Colonic mucosa (tissue), 4 donors: ENCODE results near the gene MAP4K1. TPM values are rescaled to one million over a fixed set of nuclear protein-coding genes. Genes with fewer than 3 reads are reported as not detected.
"Not testable (repeated sequence)": the region's sequence is repeated elsewhere in the genome, so short reads cannot be mapped to it uniquely, and the experiment has no call there.

Experiments used
- DNase-seq: peaks from one replicate; pipeline ENCODE4 v3.0.0-alpha.2; 2020
- H3K27ac ChIP-seq: fragments of 200-600 bp; one replicate; pipeline ENCODE4 v1.8.0; 2021
- H3K27me3 ChIP-seq: fragments of 200-600 bp; one replicate; pipeline ENCODE4 v1.8.0; 2021
- H3K36me3 ChIP-seq: fragments of 200-600 bp; one replicate; pipeline ENCODE4 v1.8.0; 2021
- H3K4me1 ChIP-seq: fragments of 200-600 bp; one replicate; pipeline ENCODE4 v1.8.0; 2021; ENCODE audit warnings: mild to moderate bottlenecking
- H3K4me3 ChIP-seq: fragments of 200-600 bp; one replicate; pipeline ENCODE4 v1.8.0; 2021
- H3K9ac ChIP-seq, 2 donors: one replicate each; pipeline ENCODE4 v1.7.0; 2013; ENCODE audit warnings: control low read depth in 2 of 2, low read depth in 2 of 2, low read length in 2 of 2
- H3K9me3 ChIP-seq: fragments of 200-600 bp; one replicate; pipeline ENCODE4 v1.8.0; 2021
- intact Hi-C: fragments of 100-400 bp; cut with DNase I; formaldehyde crosslinking; loops from one replicate; pipeline ENCODE4 v1.14.1; 2022
- total RNA-seq, 2 donors: library from RNA; stranded (reverse); fragmentation: NEBNext Ultra II Directional in 1 of 2; extraction: Animal tissue kit (Norgen Biotek cat#: 25700) in 1 of 2; gene quantifications; one replicate each; pipeline ENCODE4 v1.2.1, GENCODE V29; 2021
- TF ChIP-seq, protein P1 (sequence below): fragments of 200-600 bp; IDR thresholded peaks from one replicate; pipeline ENCODE4 v1.8.0; 2022; ENCODE audit warnings: antibody characterized with exemption, mild to moderate bottlenecking
- donor health status: healthy.
- donor health status: DM: no; HTN: no; CAD: no.
- donor health status: DM: no; HTN: no; CAD: no.

Gene MAP4K1
- total RNA-seq, 2 donors from 2014 or later = 2.6 to 4.9 TPM

GRCh38 chr19:38635483-38636399 lies 18.0 kb upstream of the MAP4K1 start:
- Histone ChIP-seq H3K4me1 (peaks cover 6% of the 10 kb centered on the region), H3K27me3 (no peaks in the 10 kb centered on the region), H3K9me3 (no peaks in the 10 kb centered on the region), H3K27ac (peak overlapping the region; percentile 79), H3K36me3 (peaks cover 5% of the 10 kb centered on the region), H3K9ac (peak overlapping the region in 1 of 2 donors; percentile 75), H3K4me3 (no peak overlapping the region)
- TF ChIP-seq, protein P1, sequence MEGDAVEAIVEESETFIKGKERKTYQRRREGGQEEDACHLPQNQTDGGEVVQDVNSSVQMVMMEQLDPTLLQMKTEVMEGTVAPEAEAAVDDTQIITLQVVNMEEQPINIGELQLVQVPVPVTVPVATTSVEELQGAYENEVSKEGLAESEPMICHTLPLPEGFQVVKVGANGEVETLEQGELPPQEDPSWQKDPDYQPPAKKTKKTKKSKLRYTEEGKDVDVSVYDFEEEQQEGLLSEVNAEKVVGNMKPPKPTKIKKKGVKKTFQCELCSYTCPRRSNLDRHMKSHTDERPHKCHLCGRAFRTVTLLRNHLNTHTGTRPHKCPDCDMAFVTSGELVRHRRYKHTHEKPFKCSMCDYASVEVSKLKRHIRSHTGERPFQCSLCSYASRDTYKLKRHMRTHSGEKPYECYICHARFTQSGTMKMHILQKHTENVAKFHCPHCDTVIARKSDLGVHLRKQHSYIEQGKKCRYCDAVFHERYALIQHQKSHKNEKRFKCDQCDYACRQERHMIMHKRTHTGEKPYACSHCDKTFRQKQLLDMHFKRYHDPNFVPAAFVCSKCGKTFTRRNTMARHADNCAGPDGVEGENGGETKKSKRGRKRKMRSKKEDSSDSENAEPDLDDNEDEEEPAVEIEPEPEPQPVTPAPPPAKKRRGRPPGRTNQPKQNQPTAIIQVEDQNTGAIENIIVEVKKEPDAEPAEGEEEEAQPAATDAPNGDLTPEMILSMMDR = no peak
- peak; percentile 53 for DNase-seq
- intact Hi-C loops = loop anchor here (2.0 to 10.0 kb wide), 2 partner anchors 97 to 289 kb away; no protein-coding TSS in a partner anchor

GRCh38 chr19:38634757-38635482 lies 17.2 kb upstream of the MAP4K1 start:
- no peaks in the 10 kb centered on the region for H3K9me3 ChIP-seq
- peak; percentile 83 for DNase-seq
- peak overlapping the region; percentile 79 for H3K27ac ChIP-seq
- H3K27me3 ChIP-seq = no peaks in the 10 kb centered on the region
- intact Hi-C loops = loop anchor here (10.0 kb wide), 1 partner anchor 290 kb away; no protein-coding TSS in a partner anchor
- peaks cover 5% of the 10 kb centered on the region for H3K36me3 ChIP-seq
- H3K4me1 ChIP-seq = peaks cover 6% of the 10 kb centered on the region
- H3K9ac ChIP-seq = peak overlapping the region in 1 of 2 donors; percentile 16
- TF ChIP-seq, protein P1 = peak; percentile 98
- H3K4me3 ChIP-seq = no peak overlapping the region

DNA sequence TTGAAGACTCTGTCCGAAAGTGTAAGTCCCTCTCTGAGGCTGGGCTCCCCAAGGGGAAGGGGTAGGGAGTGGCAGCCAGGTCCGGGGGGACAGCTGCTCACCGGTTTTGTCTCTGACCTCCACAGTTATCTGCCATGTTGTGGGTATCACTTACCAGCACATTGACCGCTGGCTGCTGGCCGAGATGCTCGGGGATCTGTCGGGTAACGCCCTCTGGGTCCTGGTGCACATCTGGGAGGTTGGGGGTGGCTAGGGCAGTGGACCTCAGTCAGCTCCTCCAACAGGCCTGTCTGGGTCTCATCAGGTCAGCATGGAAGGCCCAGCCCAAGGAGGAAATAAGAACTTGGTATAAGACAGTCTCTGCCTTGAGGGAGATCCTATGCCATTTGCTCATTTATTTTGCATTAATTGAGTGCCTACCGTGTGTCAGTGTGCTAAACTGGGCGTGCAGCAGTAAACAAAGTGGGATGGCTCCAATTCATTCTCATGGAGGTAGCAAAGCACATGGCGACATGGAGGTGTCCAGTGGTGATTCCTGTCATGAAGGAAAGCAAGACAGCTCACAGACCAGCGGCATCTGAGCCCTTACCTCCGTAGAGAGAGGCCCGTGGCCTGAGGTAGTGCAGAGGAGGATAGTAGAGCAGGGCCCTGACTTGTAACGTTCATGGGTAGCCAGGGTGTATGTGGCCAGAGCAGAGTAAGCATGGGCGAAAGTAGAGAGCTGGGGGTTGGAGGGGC lies 14.9 kb upstream of the MAP4K1 start:
- H3K36me3 ChIP-seq = peaks cover 5% of the 10 kb centered on the region

DNA sequence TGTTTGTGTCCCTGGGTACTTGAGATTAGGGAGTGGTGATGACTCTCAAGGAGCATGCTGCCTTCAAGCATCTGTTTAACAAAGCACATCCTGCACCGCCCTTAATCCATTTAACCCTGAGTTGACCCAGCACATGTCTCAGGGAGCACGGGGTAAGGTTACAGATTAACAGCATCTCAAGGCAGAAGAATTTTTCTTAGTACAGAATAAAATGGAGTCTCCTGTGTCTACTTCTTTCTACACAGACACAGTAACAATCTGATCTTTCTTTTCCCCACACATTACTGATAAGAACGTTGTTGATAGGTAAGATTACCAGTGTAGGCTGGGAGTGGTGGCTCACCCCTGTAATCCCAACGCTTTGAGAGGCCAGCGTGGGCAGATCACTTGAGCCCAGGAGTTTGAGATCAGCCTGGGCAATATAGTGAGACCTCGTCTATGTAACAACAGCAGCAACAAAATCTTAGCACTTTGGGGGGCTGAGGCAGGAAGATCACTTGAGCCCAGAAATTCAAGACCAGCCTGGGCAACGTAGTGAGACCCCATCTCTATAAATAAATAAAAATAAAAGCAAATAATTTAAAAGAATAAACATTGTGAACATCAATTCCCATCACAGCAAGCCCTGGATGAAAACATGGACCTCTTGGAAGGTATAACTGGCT lies 14.2 kb upstream of the MAP4K1 start:
- H3K27ac ChIP-seq, H3K27me3 ChIP-seq, H3K9me3 ChIP-seq, H3K4me1 ChIP-seq, H3K9ac ChIP-seq, H3K4me3 ChIP-seq, DNase-seq: not testable (repeated sequence)
- H3K36me3 ChIP-seq = peaks cover 11% of the 10 kb centered on the region
- intact Hi-C loops = loop anchor here (10.0 kb wide), 1 partner anchor 293 kb away; no protein-coding TSS in a partner anchor

More for the DNA sequence above, 14.9 kb upstream of the MAP4K1 start:
- no peaks in the 10 kb centered on the region for H3K27me3 ChIP-seq
- intact Hi-C loops = loop anchor here (10.0 kb wide), 1 partner anchor 292 kb away; no protein-coding TSS in a partner anchor
- H3K9ac ChIP-seq = no peak overlapping the region
- no peak for DNase-seq
- no peak overlapping the region for H3K27ac ChIP-seq
- H3K4me3 ChIP-seq = no peak overlapping the region
- TF ChIP-seq, protein P1 = no peak
- peaks cover 6% of the 10 kb centered on the region for H3K4me1 ChIP-seq
- no peaks in the 10 kb centered on the region for H3K9me3 ChIP-seq

DNA sequence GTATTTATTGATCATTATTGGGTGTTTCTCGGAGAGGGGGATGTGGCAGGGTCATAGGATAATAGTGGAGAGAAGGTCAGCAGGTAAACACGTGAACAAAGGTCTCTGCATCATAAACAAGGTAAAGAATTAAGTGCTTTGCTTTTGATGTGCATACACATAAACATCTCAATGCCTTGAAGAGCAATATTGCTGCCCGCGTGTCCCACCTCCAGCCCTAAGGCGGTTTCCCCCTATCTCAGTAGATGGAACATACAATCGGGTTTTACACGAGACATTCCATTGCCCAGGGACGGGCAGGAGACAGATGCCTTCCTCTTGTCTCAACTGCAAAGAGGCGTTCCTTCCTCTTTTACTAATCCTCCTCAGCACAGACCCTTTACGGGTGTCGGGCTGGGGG lies 13.5 kb upstream of the MAP4K1 start:
- H3K36me3 ChIP-seq = peaks cover 14% of the 10 kb centered on the region
- not testable (repeated sequence) for H3K27me3 ChIP-seq, H3K4me3 ChIP-seq, DNase-seq, H3K27ac ChIP-seq, H3K9ac ChIP-seq, H3K9me3 ChIP-seq, H3K4me1 ChIP-seq
- intact Hi-C loops = loop anchor here (10.0 kb wide), 1 partner anchor 294 kb away; no protein-coding TSS in a partner anchor
